Measurements from ENCODE around the gene KLF9.
A peak's percentile ranks its signal among the peaks of the same experiment; 100 is the strongest.

Gene KLF9

GRCh38 chr9:70413464-70413798 is 1.0 kb downstream of the KLF9 start:
- no peak for TF ChIP-seq EZH2phosphoT487 (IDR thresholded peaks at IDR 0.05; ENCODE audit: low read depth)
- no peak for TF ChIP-seq CTCF (IDR thresholded peaks at IDR 0.05; ENCODE audit: low read depth, low read length)
- no peaks in the 10 kb centered on the region for H3K27me3 ChIP-seq (ENCODE audit: low read depth, low read length)
- H4K20me1 ChIP-seq (ENCODE audit: insufficient read depth, low read length): no peaks in the 10 kb centered on the region
- H3K4me2 ChIP-seq (ENCODE audit: low read length): peak overlapping the region; percentile 69
- no peaks in the 10 kb centered on the region for H3K9me3 ChIP-seq (ENCODE audit: insufficient read depth, low read length)
- H3K4me1 ChIP-seq (ENCODE audit: low read length): peaks cover 21% of the 10 kb centered on the region
- H3K36me3 ChIP-seq (replicated peaks; ENCODE audit: low read depth, low read length): no peaks in the 10 kb centered on the region
- no peaks in the 10 kb centered on the region for H3K79me2 ChIP-seq (ENCODE audit: low read length)
- no peak overlapping the region for H3K9ac ChIP-seq (ENCODE audit: low read length)
- no peak overlapping the region for H3K27ac ChIP-seq (ENCODE audit: low read length)
- peak overlapping the region; percentile 77 for H3K4me3 ChIP-seq (ENCODE audit: low read length)
- H2AFZ ChIP-seq (ENCODE audit: low read depth, low read length): no peak overlapping the region

DNA sequence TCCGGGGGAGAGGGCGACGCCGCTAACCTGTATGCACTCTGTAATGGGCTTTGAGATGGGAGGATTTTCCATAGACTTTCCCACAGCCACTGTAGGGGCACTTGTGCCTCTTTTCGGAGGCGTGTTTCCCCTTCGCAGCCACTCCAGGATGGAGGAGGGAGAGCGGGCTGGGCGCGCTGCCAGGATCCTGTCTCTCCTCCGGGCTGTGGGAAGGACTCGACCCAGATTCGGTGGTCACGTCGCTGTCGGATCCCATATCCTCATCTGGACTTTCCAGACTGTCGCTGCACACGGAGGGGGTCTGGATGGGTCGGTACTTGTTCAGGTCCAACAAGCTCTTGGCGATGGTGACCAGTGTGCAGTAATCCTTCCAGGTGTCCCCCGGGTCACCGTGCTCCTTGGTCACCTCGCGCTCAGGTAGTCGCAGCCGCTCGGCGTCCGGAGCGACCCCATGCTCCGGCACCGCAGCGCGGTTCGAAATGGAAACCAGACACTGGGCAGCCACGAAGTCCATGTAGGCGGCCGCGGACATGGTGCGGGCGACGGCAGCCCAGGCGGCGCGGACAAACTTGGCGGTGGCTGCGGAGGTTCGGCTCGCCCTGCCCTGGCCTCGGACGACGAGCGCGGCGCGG is 1.5 kb downstream of the KLF9 start:
- H3K4me3 ChIP-seq (ENCODE audit: low read length): no peak overlapping the region
- H4K20me1 ChIP-seq (ENCODE audit: insufficient read depth, low read length): no peaks in the 10 kb centered on the region
- H3K36me3 ChIP-seq (replicated peaks; ENCODE audit: low read depth, low read length): no peaks in the 10 kb centered on the region
- no peak overlapping the region for H2AFZ ChIP-seq (ENCODE audit: low read depth, low read length)
- no peak overlapping the region for H3K4me2 ChIP-seq (ENCODE audit: low read length)
- H3K9ac ChIP-seq (ENCODE audit: low read length): no peak overlapping the region
- H3K27me3 ChIP-seq (ENCODE audit: low read depth, low read length): no peaks in the 10 kb centered on the region
- no peaks in the 10 kb centered on the region for H3K9me3 ChIP-seq (ENCODE audit: insufficient read depth, low read length)
- no peak overlapping the region for H3K27ac ChIP-seq (ENCODE audit: low read length)
- H3K79me2 ChIP-seq (ENCODE audit: low read length): no peaks in the 10 kb centered on the region
- H3K4me1 ChIP-seq (ENCODE audit: low read length): peaks cover 18% of the 10 kb centered on the region
- no peak for TF ChIP-seq CTCF (IDR thresholded peaks at IDR 0.05; ENCODE audit: low read depth, low read length)
- no peak for TF ChIP-seq EZH2phosphoT487 (IDR thresholded peaks at IDR 0.05; ENCODE audit: low read depth)

- Histone ChIP-seq H4K20me1 (ENCODE audit: insufficient read depth, low read length) (no peaks in the 10 kb centered on the region), H2AFZ (ENCODE audit: low read depth, low read length) (no peak overlapping the region), H3K4me3 (ENCODE audit: low read length) (no peak overlapping the region), H3K4me2 (ENCODE audit: low read length) (no peak overlapping the region), H3K27me3 (ENCODE audit: low read depth, low read length) (no peaks in the 10 kb centered on the region), H3K4me1 (ENCODE audit: low read length) (peaks cover 20% of the 10 kb centered on the region), H3K79me2 (ENCODE audit: low read length) (no peaks in the 10 kb centered on the region), H3K36me3 (replicated peaks; ENCODE audit: low read depth, low read length) (no peaks in the 10 kb centered on the region), H3K27ac (ENCODE audit: low read length) (no peak overlapping the region), H3K9ac (ENCODE audit: low read length) (no peak overlapping the region), H3K9me3 (ENCODE audit: insufficient read depth, low read length) (no peaks in the 10 kb centered on the region)
- no peak for TF ChIP-seq EZH2phosphoT487 (IDR thresholded peaks at IDR 0.05; ENCODE audit: low read depth)
- no peak for TF ChIP-seq CTCF (IDR thresholded peaks at IDR 0.05; ENCODE audit: low read depth, low read length)
Measured at GRCh38 chr9:70411930-70412831, 2.3 kb downstream of the KLF9 start.

DNA sequence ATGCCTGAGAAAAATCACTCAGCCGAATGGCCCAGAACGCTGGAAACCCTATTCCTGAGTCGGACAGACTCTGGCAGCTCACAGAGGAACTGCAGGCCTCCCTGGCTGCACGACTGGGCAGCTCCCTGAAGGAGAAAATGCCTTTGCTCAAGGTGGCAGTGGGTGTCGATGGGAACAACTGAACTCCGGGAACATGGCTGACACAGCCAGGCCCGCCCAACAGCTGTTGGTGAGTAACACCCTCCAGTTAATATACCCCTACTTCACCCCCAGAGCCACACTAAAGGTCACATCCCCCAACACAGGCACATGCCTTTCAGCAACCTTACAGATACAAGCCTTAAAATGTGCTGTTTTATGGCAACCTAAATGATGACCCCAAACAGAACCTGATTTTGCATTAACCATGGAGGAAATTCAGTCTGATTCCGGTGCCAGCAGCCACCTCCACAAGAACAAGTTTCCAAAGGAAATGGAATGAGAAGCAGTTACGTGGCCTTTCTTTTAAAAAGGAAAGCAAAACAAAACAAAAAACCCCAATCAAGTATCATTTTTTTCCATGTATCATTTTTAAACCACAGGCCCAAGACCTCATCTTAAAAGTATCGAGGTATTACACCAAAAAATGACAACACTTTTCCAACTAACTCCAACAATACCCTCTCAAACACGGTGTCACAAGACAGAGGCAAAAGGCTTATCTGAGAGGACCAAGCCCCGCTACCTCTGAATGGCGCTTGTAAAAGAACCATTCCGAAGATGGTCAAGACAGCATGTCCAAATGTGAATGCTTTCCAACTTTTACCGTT is 3.1 kb downstream of the KLF9 start:
- Histone ChIP-seq H3K79me2 (ENCODE audit: low read length) (no peaks in the 10 kb centered on the region), H3K4me3 (ENCODE audit: low read length) (no peak overlapping the region), H2AFZ (ENCODE audit: low read depth, low read length) (no peak overlapping the region)

More for the DNA sequence above, 3.1 kb downstream of the KLF9 start:
- Histone ChIP-seq H3K9me3 (ENCODE audit: insufficient read depth, low read length) (no peaks in the 10 kb centered on the region), H3K4me1 (ENCODE audit: low read length) (peaks cover 29% of the 10 kb centered on the region), H3K4me2 (ENCODE audit: low read length) (no peak overlapping the region), H3K36me3 (replicated peaks; ENCODE audit: low read depth, low read length) (no peaks in the 10 kb centered on the region), H3K27ac (ENCODE audit: low read length) (no peak overlapping the region), H3K27me3 (ENCODE audit: low read depth, low read length) (no peaks in the 10 kb centered on the region), H3K9ac (ENCODE audit: low read length) (no peak overlapping the region), H4K20me1 (ENCODE audit: insufficient read depth, low read length) (no peaks in the 10 kb centered on the region)
- TF ChIP-seq CTCF (IDR thresholded peaks at IDR 0.05; ENCODE audit: low read depth, low read length): no peak
- no peak for TF ChIP-seq EZH2phosphoT487 (IDR thresholded peaks at IDR 0.05; ENCODE audit: low read depth)

Measured in OCI-LY3 (cell line).